ENCODE measurements around the gene CATSPERE.
"Not testable (repeated sequence)": the region's sequence is repeated elsewhere in the genome, so short reads cannot be mapped to it uniquely, and the experiment has no call there.

CATSPERE gene

DNA sequence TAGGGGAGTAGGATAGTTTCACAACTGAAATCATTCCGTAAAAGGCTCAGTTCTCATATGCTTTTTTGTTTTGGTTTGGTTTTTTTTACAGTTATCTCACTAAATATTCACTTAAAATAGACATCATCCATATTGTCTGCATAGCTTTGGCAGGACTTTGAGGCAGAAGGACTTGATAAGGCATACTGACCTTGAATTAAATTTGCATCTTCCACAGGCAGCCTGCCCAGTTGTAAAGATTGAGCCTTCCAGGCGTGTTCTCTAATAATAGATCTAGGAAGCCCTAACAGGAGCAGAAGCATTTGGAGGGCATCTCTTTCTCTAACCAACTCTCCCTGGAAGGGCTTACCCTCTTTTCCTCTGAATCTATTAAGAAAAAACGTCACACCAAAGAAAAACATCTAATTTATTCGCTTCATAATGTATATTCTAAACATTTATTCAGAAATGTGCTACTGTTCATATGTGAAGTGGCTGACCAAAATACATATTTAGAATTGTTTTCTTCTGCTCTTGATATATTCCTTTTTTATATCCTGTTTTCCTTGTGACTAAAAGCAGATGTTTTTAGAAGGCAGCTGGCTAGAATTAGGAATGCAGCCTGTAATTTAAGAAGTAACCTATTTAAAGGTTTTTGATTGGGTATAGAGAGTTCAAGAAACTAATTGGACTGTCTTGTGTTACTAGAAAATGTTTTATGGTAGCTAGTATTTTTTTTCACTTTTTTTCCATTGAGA, 212.0 kb downstream of the CATSPERE start:
- DNase-seq, result no peak

- DNase-seq, result no peak
These were observed 213.4 kb downstream of the CATSPERE start for GRCh38 chr1:244674446-244674845.

- no peak for DNase-seq
These were observed 214.1 kb downstream of the CATSPERE start for GRCh38 chr1:244675167-244675566.

DNA sequence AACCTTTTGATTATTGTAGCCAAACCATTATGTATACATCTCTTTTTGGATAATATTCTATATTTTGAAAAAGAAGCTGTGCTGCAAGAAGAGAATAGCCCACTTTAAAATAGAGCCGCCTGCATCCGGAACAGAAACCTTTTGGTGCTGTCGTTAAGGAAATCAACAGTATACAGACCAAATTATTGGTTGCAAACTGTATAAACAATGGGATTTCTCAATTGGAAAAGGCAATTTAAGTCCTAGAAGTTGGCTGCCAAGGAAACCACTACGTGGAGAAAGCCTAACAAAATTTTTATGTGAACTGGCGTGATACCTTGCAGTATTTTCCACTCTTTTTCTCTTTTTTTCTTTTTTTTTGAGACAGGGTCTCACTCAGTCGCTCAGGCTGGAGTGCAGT, 217.6 kb downstream of the CATSPERE start:
- no peak for DNase-seq

DNA sequence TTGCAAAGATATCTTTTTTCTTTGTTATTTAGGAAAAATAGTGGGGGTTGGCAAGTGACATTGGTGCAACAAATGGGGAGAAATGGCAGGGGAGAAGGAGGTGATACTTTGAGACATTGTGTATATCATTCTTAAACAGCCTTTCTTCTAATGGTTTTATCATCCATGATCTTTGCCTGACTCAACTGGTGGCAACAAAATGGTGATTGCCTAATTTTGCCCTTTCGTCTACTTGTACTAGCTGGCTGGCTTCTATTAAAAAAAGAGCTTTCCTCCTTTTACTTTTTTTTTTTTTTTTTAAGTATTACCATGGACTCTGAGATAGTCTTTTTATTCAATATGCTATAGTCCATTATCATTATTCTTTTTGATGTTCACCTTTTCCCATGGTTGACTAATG, 219.6 kb downstream of the CATSPERE start:
- DNase-seq, result no peak

DNA sequence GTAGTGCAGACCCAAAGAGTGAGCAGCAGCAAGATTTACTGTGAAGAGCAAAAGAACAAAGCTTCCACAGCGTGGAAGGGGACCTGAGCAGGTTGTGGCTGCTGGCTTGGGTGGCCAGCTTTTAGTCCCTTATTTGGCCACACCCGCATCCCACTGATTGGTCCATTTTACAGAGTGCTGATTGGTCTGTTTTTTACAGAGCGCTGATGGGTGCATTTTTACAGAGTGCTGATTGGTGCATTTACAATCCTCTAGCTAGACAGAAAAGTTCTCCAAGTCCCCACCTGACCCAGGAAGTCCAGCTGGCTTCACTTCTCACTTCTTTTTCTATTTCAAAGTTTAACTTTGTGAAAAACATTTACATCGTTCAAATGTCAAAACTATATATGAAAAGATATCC, 221.0 kb downstream of the CATSPERE start:
- DNase-seq, result not testable (repeated sequence)
